ENCODE data around the gene PACSIN3.

PACSIN3 gene

DNA sequence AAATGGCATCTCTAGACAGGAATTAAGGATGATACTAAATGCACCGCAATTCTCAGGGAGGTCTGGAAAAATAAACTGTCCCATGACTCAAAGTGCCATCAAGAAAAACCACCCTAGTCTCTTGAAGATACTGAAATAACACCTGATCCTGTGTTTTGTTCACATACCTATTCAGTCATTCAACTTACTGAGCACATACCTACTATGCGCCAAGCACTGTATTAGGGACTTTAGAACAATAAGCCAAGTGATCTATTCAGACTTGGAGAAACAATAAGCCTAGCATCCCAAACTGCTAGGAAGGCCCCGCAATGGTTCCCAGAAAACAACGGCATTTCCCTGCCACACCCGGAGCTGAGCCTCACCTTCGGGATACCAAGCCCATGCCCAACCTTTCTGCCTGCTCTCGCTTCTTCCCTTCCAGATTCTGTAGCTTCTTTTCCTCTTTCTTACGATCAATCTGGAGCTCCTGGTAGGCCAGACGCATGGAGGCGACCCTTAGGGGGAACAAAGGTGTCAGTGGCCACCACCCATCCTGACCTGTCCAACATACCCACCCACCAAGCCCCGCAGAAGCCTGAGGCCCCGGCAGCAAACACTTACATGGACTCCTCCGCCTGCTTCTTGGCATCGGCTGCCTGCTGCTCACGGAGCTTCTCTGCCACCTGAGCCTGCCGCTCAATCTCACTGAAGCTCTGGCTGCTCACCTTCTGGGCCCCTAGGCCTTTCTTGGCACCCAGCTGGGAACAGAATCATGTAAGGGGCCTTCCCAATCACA, 15.0 kb downstream of the PACSIN3 start:
- Histone ChIP-seq H2AFZ (ENCODE audit: low read length) (no peak overlapping the region), H3K27me3 (ENCODE audit: insufficient read depth, low read length) (no peaks in the 10 kb centered on the region), H3K4me1 (ENCODE audit: insufficient read depth, low read length, severe bottlenecking) (peaks cover 26% of the 10 kb centered on the region), H3K27ac (ENCODE audit: low read depth, low read length, poor library complexity, severe bottlenecking) (no peak overlapping the region), H3K36me3 (ENCODE audit: insufficient read depth, low read length) (peaks cover 92% of the 10 kb centered on the region), H3K4me3 (ENCODE audit: low read depth, low read length, poor library complexity, severe bottlenecking) (no peak overlapping the region), H4K20me1 (ENCODE audit: insufficient read depth, low read length) (no peaks in the 10 kb centered on the region), H3K9me3 (ENCODE audit: low read length) (no peaks in the 10 kb centered on the region), H3K9me2 (ENCODE audit: low read depth, low read length) (no peaks in the 10 kb centered on the region), H3K9ac (ENCODE audit: low read length) (no peak overlapping the region), H3F3A (ENCODE audit: insufficient read depth, low read length) (no peaks in the 10 kb centered on the region), H3K4me2 (ENCODE audit: low read length) (no peak overlapping the region), H3K79me2 (ENCODE audit: insufficient read depth, low read length) (peaks cover 46% of the 10 kb centered on the region)
- TF ChIP-seq CTCF (IDR thresholded peaks at IDR 0.05; ENCODE audit: low read length) (no peak), EZH2 (IDR thresholded peaks at IDR 0.05; ENCODE audit: borderline replicate concordance, low read length) (no peak)

DNA sequence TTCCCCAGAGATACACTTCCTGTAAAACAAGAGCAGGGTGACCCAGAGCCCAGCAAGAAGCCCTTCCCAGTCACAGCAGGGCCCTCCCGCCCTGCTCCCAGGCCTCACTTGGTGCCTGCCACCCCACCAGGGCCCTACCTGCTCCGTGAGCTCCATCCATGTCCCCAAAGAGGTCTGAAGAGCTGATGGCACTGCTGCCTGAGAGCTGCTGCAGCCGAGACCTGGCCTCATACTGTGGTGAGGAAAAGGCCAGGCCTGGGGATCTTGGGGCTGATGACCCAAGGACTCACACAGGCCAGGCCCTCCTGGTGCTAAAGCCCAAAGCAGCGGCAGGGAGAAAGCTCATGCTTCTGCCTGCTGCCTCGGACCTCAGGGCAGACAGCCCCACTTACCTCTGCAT, 19.9 kb downstream of the PACSIN3 start:
- Histone ChIP-seq H4K20me1 (ENCODE audit: insufficient read depth, low read length) (no peaks in the 10 kb centered on the region), H3K4me3 (ENCODE audit: low read depth, low read length, poor library complexity, severe bottlenecking) (no peak overlapping the region), H3K9me2 (ENCODE audit: low read depth, low read length) (no peaks in the 10 kb centered on the region), H3K9me3 (ENCODE audit: low read length) (no peaks in the 10 kb centered on the region), H3F3A (ENCODE audit: insufficient read depth, low read length) (no peaks in the 10 kb centered on the region), H3K9ac (ENCODE audit: low read length) (no peak overlapping the region), H3K36me3 (ENCODE audit: insufficient read depth, low read length) (peaks cover 93% of the 10 kb centered on the region), H3K27ac (ENCODE audit: low read depth, low read length, poor library complexity, severe bottlenecking) (no peak overlapping the region), H2AFZ (ENCODE audit: low read length) (no peak overlapping the region), H3K27me3 (ENCODE audit: insufficient read depth, low read length) (no peaks in the 10 kb centered on the region), H3K79me2 (ENCODE audit: insufficient read depth, low read length) (peaks cover 6% of the 10 kb centered on the region; the same call in 1 of the 2 replicates), H3K4me1 (ENCODE audit: insufficient read depth, low read length, severe bottlenecking) (no peaks in the 10 kb centered on the region), H3K4me2 (ENCODE audit: low read length) (no peak overlapping the region)
- no peak for TF ChIP-seq EZH2 (IDR thresholded peaks at IDR 0.05; ENCODE audit: borderline replicate concordance, low read length)
- TF ChIP-seq CTCF (IDR thresholded peaks at IDR 0.05; ENCODE audit: low read length): no peak

GRCh38 chr11:47165253-47165840, 20.9 kb downstream of the PACSIN3 start:
- TF ChIP-seq EZH2 (IDR thresholded peaks at IDR 0.05; ENCODE audit: borderline replicate concordance, low read length): no peak
- TF ChIP-seq CTCF (IDR thresholded peaks at IDR 0.05; ENCODE audit: low read length): no peak
- H3K9me3 ChIP-seq (ENCODE audit: low read length): no peaks in the 10 kb centered on the region
- H3K36me3 ChIP-seq (ENCODE audit: insufficient read depth, low read length): peaks cover 87% of the 10 kb centered on the region
- H3K9me2 ChIP-seq (ENCODE audit: low read depth, low read length): no peaks in the 10 kb centered on the region
- H3F3A ChIP-seq (ENCODE audit: insufficient read depth, low read length): no peaks in the 10 kb centered on the region
- no peak overlapping the region for H3K9ac ChIP-seq (ENCODE audit: low read length)
- no peaks in the 10 kb centered on the region for H3K4me1 ChIP-seq (ENCODE audit: insufficient read depth, low read length, severe bottlenecking)
- H2AFZ ChIP-seq (ENCODE audit: low read length): no peak overlapping the region
- no peaks in the 10 kb centered on the region for H3K27me3 ChIP-seq (ENCODE audit: insufficient read depth, low read length)
- no peak overlapping the region for H3K4me2 ChIP-seq (ENCODE audit: low read length)
- no peaks in the 10 kb centered on the region for H4K20me1 ChIP-seq (ENCODE audit: insufficient read depth, low read length)
- no peak overlapping the region for H3K27ac ChIP-seq (ENCODE audit: low read depth, low read length, poor library complexity, severe bottlenecking)
- no peaks in the 10 kb centered on the region for H3K79me2 ChIP-seq (ENCODE audit: insufficient read depth, low read length)
- no peak overlapping the region for H3K4me3 ChIP-seq (ENCODE audit: low read depth, low read length, poor library complexity, severe bottlenecking)

Data from OCI-LY1 (cell line).